B cell (primary cell): ENCODE results near the gene GRM3. TPM values are rescaled to one million over a fixed set of nuclear protein-coding genes. Genes with fewer than 3 reads are reported as not detected.
"Not testable (repeated sequence)": the region's sequence is repeated elsewhere in the genome, so short reads cannot be mapped to it uniquely, and the experiment has no call there.

ENCODE experiments used
- ATAC-seq: fragments of 200-7000 bp; cut with Tn5 transposase; one replicate; pipeline ENCODE4 v1.10.0; 2021; ENCODE audit warnings: low read depth, mild to moderate bottlenecking, moderate number of reproducible peaks, moderate library complexity
- CTCF ChIA-PET: fragments of 350-600 bp; sonication (Branson Sonifier 250); formaldehyde crosslinking; loops from one replicate; lab custom pipeline; 2021; ENCODE audit warnings: antibody characterized with exemption, inconsistent platforms; lab: Charles Lee
- POLR2A ChIA-PET: fragments of 350-600 bp; sonication (Branson Sonifier 250); formaldehyde crosslinking; loops from one replicate; lab custom pipeline; 2021; ENCODE audit warnings: antibody characterized with exemption; lab: Charles Lee
- DNase-seq: peaks from one replicate; pipeline ENCODE4 v3.0.0; 2013
- H2AFZ ChIP-seq: 2 replicates; pipeline ENCODE4 v1.6.1; 2012; ENCODE audit warnings: mild to moderate bottlenecking, low read depth, low read length; ENCODE audit not compliant: insufficient read depth, poor library complexity, severe bottlenecking
- H3K27ac ChIP-seq, 2 donors: 1 replicate in 1 of 2; 2 replicates in 1 of 2; pipeline ENCODE4 v1.5.1; 2012 to 2013; ENCODE audit warnings: low read length in 2 of 2, mild to moderate bottlenecking in 2 of 2, moderate library complexity in 1 of 2
- H3K27me3 ChIP-seq, 4 experiments: fragments of 200-600 bp in 1 of 4; sonication (generic) in 1 of 4; replicated peaks in 1 of 4; 1 replicate in 2 of 4; 2 replicates in 2 of 4; pipeline versions ENCODE4 v1.6.1 to v1.7.0; 2013 to 2016; ENCODE audit warnings: low read length in 3 of 4, mild to moderate bottlenecking in 2 of 4, mixed read lengths in 1 of 4, moderate library complexity in 1 of 4; ENCODE audit not compliant: insufficient read depth in 4 of 4, control insufficient read depth in 3 of 4; ENCODE audit errors: control extremely low read depth in 1 of 4
- H3K36me3 ChIP-seq, 2 experiments: replicated peaks in 1 of 2; 1 replicate in 1 of 2; 2 replicates in 1 of 2; pipeline versions ENCODE4 v1.6.1 to v1.7.1; 2013; ENCODE audit warnings: low read length in 1 of 2; ENCODE audit not compliant: insufficient read depth in 2 of 2, control insufficient read depth in 1 of 2; ENCODE audit errors: control extremely low read depth in 1 of 2, extremely low read depth in 1 of 2
- H3K4me1 ChIP-seq, 2 donors: fragments of 200-600 bp in 1 of 2; sonication (generic) in 1 of 2; 1 replicate in 1 of 2; 2 replicates in 1 of 2; pipeline versions ENCODE4 v1.5.1 to v1.6.1; 2013 to 2017; ENCODE audit warnings: low read length in 2 of 2; ENCODE audit not compliant: control insufficient read depth in 2 of 2, insufficient read depth in 2 of 2
- H3K4me2 ChIP-seq: replicated peaks from 2 replicates; pipeline ENCODE3; 2012; ENCODE audit warnings: mild to moderate bottlenecking, low read depth, low read length; ENCODE audit not compliant: poor library complexity, severe bottlenecking
- H3K4me3 ChIP-seq, 5 experiments: fragments of 200-600 bp in 1 of 5; sonication (generic) in 1 of 5; 1 replicate in 3 of 5; 2 replicates in 2 of 5; pipeline versions ENCODE4 v1.5.1 to v1.7.0; 2011 to 2016; ENCODE audit warnings: low read length in 4 of 5, mild to moderate bottlenecking in 4 of 5, low read depth in 2 of 5, control low read depth in 1 of 5, moderate library complexity in 1 of 5; ENCODE audit not compliant: insufficient read depth in 1 of 5; ENCODE audit errors: control extremely low read depth in 1 of 5, extremely low read depth in 1 of 5
- H3K79me2 ChIP-seq: fragments of 200-600 bp; sonication (generic); one replicate; pipeline ENCODE4 v1.6.0; 2016; ENCODE audit warnings: low read length; ENCODE audit not compliant: control insufficient read depth, insufficient read depth
- H3K9ac ChIP-seq: fragments of 200-600 bp; sonication (generic); 2 replicates; pipeline ENCODE4 v1.6.1; 2017; ENCODE audit warnings: mild to moderate bottlenecking, low read length, moderate library complexity
- H3K9me3 ChIP-seq, 3 donors: one replicate each; pipeline versions ENCODE4 v1.6.1 to v1.7.1; 2013; ENCODE audit warnings: low read length in 2 of 3; ENCODE audit not compliant: control insufficient read depth in 2 of 3, insufficient read depth in 1 of 3; ENCODE audit errors: control extremely low read depth in 1 of 3
- H4K20me1 ChIP-seq: 2 replicates; pipeline ENCODE4 v1.6.0; 2012; ENCODE audit warnings: mild to moderate bottlenecking, low read length; ENCODE audit not compliant: insufficient read depth, control insufficient read depth, poor library complexity, severe bottlenecking
- H3K27ac Mint-ChIP-seq: one replicate; pipeline ENCODE4 v1.8.0; 2021; ENCODE audit warnings: mixed read lengths
- H3K27me3 Mint-ChIP-seq: one replicate; pipeline ENCODE4 v1.8.0; 2021; ENCODE audit warnings: mixed read lengths
- H3K4me1 Mint-ChIP-seq: one replicate; pipeline ENCODE4 v1.8.0; 2021; ENCODE audit warnings: mixed read lengths
- H3K4me3 Mint-ChIP-seq: one replicate; pipeline ENCODE4 v1.8.0; 2021; ENCODE audit warnings: mixed read lengths
- H3K9me3 Mint-ChIP-seq: one replicate; pipeline ENCODE4 v1.8.0; 2022; ENCODE audit warnings: mixed read lengths; ENCODE audit not compliant: insufficient read depth
- EZH2 ChIP-seq: IDR thresholded peaks from 2 replicates; pipeline ENCODE4 v1.6.1; 2012; ENCODE audit warnings: borderline replicate concordance, low read depth, mild to moderate bottlenecking, moderate library complexity, low read length; ENCODE audit not compliant: insufficient read depth, poor library complexity, severe bottlenecking
- whole genome bisulfite sequencing: methylation state at CpG from one replicate; pipeline ENCODE4 v1.1.5; 2013; ENCODE audit warnings: missing lambda C conversion rate; ENCODE audit not compliant: insufficient coverage; 5-methylcytosine and 5-hydroxymethylcytosine counted together
- intact Hi-C: fragments of 100-400 bp; cut with micrococcal nuclease; formaldehyde crosslinking; loops from one replicate; pipeline ENCODE4 v1.10.0; 2022
- polyA plus RNA-seq: library from polyadenylated mRNA; depleted of rRNA; stranded (reverse); fragments of >200 nt; gene quantifications from 2 replicates; pipeline ENCODE4 v1.2.3, GENCODE V29; 2012
- total RNA-seq, 2 donors: library from RNA; stranded (reverse); fragments of 120-200 nt in 1 of 2; gene quantifications; 1 replicate in 1 of 2; 2 replicates in 1 of 2; pipeline versions ENCODE4 v1.2.3 to v1.2.4, GENCODE V29; 2013 to 2022
- TF ChIP-seq, protein P1 (sequence below): fragments of 200-600 bp; IDR thresholded peaks from one replicate; pipeline ENCODE4 v1.8.0; 2022; ENCODE audit warnings: antibody characterized with exemption, mild to moderate bottlenecking

Gene GRM3
- total and polyA plus RNA-seq, 2 donors (not counting 1 experiment from before 2014, with no cell fraction given), result not detected

DNA sequence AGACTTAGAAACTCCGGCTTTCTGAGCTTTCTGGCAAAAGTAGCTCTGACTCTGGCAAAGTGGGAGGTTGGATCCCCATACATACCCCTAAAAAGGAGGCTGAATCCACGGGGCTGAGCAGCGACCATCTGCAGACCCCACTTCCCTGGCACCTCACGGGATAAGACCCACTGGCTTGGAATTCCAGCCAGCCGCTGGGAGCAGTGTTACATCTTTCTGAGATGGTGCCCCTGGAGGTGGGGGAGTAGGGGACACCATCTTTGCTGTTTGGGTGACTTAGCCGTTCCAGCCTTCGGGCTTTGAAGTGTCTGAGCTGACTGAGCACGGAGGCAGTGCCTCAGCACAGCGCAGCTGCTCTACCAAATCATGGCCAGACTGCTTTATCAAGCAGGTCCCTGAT lies 45.0 kb upstream of the GRM3 start:
- ATAC-seq (no peak), DNase-seq (no peak)
- H3K9me3 Mint-ChIP-seq, result no peaks in the 10 kb centered on the region
- no peaks in the 10 kb centered on the region for H4K20me1 ChIP-seq
- no peak overlapping the region for H3K9ac ChIP-seq
- WGBS, result 88% methylated on average over 7 of the region's 9 CpGs
- H3K27ac ChIP-seq, result no peak overlapping the region
- no peak overlapping the region for H3K27ac Mint-ChIP-seq
- H3K4me1 ChIP-seq, result no peaks in the 10 kb centered on the region
- no peak for TF ChIP-seq EZH2
- TF ChIP-seq, protein P1, sequence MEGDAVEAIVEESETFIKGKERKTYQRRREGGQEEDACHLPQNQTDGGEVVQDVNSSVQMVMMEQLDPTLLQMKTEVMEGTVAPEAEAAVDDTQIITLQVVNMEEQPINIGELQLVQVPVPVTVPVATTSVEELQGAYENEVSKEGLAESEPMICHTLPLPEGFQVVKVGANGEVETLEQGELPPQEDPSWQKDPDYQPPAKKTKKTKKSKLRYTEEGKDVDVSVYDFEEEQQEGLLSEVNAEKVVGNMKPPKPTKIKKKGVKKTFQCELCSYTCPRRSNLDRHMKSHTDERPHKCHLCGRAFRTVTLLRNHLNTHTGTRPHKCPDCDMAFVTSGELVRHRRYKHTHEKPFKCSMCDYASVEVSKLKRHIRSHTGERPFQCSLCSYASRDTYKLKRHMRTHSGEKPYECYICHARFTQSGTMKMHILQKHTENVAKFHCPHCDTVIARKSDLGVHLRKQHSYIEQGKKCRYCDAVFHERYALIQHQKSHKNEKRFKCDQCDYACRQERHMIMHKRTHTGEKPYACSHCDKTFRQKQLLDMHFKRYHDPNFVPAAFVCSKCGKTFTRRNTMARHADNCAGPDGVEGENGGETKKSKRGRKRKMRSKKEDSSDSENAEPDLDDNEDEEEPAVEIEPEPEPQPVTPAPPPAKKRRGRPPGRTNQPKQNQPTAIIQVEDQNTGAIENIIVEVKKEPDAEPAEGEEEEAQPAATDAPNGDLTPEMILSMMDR, result no peak
- H3K4me1 Mint-ChIP-seq, result no peaks in the 10 kb centered on the region
- H3K79me2 ChIP-seq, result no peaks in the 10 kb centered on the region
- ChIA-PET CTCF (interaction anchor here (0.8 kb wide), 1 partner anchor 13 kb away, joined by 4 read pairs; no protein-coding TSS in a partner anchor), POLR2A (no interaction called here)
- H3K27me3 ChIP-seq, result no peaks in the 10 kb centered on the region
- no peak overlapping the region for H3K4me2 ChIP-seq
- peaks cover 0 to 20% (median 0%) of the 10 kb centered on the region in 3 donors for H3K9me3 ChIP-seq
- H3K36me3 ChIP-seq, result no peaks in the 10 kb centered on the region
- intact Hi-C loops, result no loop called here
- H2AFZ ChIP-seq, result no peak overlapping the region
- H3K4me3 ChIP-seq, result no peak overlapping the region
- H3K4me3 Mint-ChIP-seq, result no peak overlapping the region
- H3K27me3 Mint-ChIP-seq, result no peaks in the 10 kb centered on the region

DNA sequence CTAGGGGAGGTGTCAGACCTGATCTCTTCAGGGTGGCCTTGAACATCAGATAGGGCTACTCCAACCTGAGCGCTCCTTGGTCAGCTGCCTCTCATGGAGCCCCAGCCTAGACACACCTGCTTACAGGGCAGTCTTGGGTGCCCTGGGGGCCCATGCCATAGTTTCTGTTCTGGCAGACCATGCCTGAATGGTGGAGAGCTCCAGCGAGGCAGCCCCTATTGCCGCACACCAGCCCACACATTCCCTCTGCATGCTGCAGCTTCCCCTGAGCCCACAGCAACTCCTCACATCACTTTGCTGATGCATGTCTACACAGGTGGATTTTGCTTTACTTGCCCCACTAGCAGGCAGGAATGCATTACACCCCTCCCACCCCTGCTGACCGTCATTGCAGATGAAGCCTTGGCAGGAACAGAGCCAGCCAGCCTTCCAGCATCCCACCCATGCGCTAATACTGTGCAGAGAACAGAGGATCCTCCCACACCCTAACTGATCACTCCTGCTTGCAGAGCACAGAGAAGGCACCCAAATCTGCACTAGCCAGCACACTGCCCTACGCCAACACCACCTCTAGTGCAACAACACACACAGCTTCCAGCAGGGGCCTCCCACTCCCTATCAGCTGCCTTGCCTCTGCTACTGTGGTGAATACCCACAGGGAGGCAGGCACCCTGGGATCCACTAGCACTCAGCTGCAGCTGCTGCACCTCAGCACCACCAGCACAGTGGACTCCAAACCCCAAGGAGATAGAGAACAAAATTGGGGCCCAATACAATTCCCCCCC lies 43.0 kb upstream of the GRM3 start:
- H3K27ac Mint-ChIP-seq, result no peak overlapping the region
- no peak overlapping the region for H3K4me3 ChIP-seq
- DNase-seq (no peak), ATAC-seq (no peak)
- H4K20me1 ChIP-seq, result no peaks in the 10 kb centered on the region
- TF ChIP-seq, protein P1, result no peak
- TF ChIP-seq EZH2, result no peak
- no peak overlapping the region for H3K4me2 ChIP-seq
- peaks cover 0 to 20% (median 0%) of the 10 kb centered on the region in 3 donors for H3K9me3 ChIP-seq
- H3K4me1 ChIP-seq, result no peaks in the 10 kb centered on the region
- H3K27ac ChIP-seq, result no peak overlapping the region
- H3K4me1 Mint-ChIP-seq, result no peaks in the 10 kb centered on the region
- no peak overlapping the region for H2AFZ ChIP-seq
- H3K36me3 ChIP-seq, result no peaks in the 10 kb centered on the region
- POLR2A ChIA-PET, result no interaction called here
- no peaks in the 10 kb centered on the region for H3K27me3 ChIP-seq
- H3K9me3 Mint-ChIP-seq, result no peaks in the 10 kb centered on the region
- H3K79me2 ChIP-seq, result no peaks in the 10 kb centered on the region
- no peak overlapping the region for H3K9ac ChIP-seq
- intact Hi-C loops, result no loop called here
- CTCF ChIA-PET, result no interaction called here
- no peaks in the 10 kb centered on the region for H3K27me3 Mint-ChIP-seq
- 89% methylated on average over 6 of the region's 6 CpGs for WGBS
- H3K4me3 Mint-ChIP-seq, result no peak overlapping the region

DNA sequence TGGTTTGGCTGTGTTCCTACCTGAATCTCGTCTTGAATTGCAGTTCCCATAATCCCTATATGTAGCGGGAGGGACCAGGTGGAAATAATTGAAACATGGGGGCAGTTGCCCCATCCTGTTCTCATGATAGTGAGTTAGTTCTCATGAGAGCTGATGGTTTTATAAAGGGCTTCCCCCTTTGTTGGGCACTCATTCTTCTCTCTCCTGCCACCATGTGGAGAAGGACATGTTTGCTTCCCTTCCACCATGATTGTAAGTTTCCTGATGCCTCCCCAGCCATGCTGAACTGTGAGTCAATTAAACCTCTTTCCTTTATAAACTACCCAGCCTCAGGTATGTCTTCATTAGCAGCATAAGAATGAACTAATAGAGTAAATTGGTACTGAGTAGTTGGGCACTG lies 28.0 kb upstream of the GRM3 start:
- DNase-seq, CTCF ChIA-PET, intact Hi-C loops, H3K9me3 ChIP-seq, H3K4me1 Mint-ChIP-seq, H4K20me1 ChIP-seq, H3K4me3 Mint-ChIP-seq, POLR2A ChIA-PET, H2AFZ ChIP-seq, H3K4me3 ChIP-seq, H3K9ac ChIP-seq, ATAC-seq, H3K4me2 ChIP-seq, H3K27me3 Mint-ChIP-seq, H3K79me2 ChIP-seq, H3K4me1 ChIP-seq, H3K27me3 ChIP-seq, H3K27ac ChIP-seq, H3K27ac Mint-ChIP-seq, H3K9me3 Mint-ChIP-seq, H3K36me3 ChIP-seq: not testable (repeated sequence)
- WGBS, result no CpG with 5 or more reads among the region's 2 CpGs
